ENCODE data around the gene GTF3C4. TPM values are rescaled to one million over a fixed set of nuclear protein-coding genes. Genes with fewer than 3 reads are reported as not detected.
"Not testable (repeated sequence)": the region's sequence is repeated elsewhere in the genome, so short reads cannot be mapped to it uniquely, and the experiment has no call there.

The GTF3C4 gene
- total RNA-seq, 1 donor from 2014 or later: 19.6 TPM

DNA sequence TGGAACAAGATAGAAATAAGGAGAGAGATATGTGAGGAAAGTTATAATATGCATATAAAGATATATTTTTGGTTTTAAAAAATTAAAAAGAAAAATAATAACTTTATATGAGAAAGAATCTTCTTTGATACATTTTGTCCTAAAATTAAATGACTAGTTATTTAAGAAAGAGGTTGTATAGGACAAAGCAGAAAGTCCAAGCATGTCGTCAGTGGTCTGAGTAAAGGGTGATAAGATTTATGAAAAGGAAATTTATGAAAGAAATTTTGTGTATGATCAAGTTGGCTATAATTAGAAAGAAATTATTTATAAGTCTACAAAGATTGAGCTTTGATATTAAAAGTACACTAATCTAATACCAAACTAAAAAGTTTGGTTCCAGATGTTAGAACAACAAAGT is 32.0 kb downstream of the GTF3C4 start:
- H3K27me3 Mint-ChIP-seq (ENCODE audit: unreplicated experiment): peaks cover 2% of the 10 kb centered on the region
- no peak for TF ChIP-seq CTCF (IDR thresholded peaks at IDR 0.05; ENCODE audit: partially characterized antibody, unreplicated experiment)
- H3K9me3 Mint-ChIP-seq (ENCODE audit: unreplicated experiment): peaks cover 3% of the 10 kb centered on the region
- H3K4me3 Mint-ChIP-seq (ENCODE audit: unreplicated experiment): no peak overlapping the region
- H3K36me3 Mint-ChIP-seq (ENCODE audit: unreplicated experiment): peaks cover 14% of the 10 kb centered on the region
- DNase-seq: no peak
- H3K27ac Mint-ChIP-seq (ENCODE audit: unreplicated experiment): no peak overlapping the region
- H3K4me1 Mint-ChIP-seq (ENCODE audit: low read depth, unreplicated experiment): no peaks in the 10 kb centered on the region

GRCh38 chr9:132703336-132703735 is 33.1 kb downstream of the GTF3C4 start:
- peaks cover 3% of the 10 kb centered on the region for H3K9me3 Mint-ChIP-seq (ENCODE audit: unreplicated experiment)
- no peak overlapping the region for H3K27ac Mint-ChIP-seq (ENCODE audit: unreplicated experiment)
- no peak for DNase-seq
- peaks cover 8% of the 10 kb centered on the region for H3K36me3 Mint-ChIP-seq (ENCODE audit: unreplicated experiment)
- H3K27me3 Mint-ChIP-seq (ENCODE audit: unreplicated experiment): peaks cover 2% of the 10 kb centered on the region
- H3K4me3 Mint-ChIP-seq (ENCODE audit: unreplicated experiment): no peak overlapping the region
- no peaks in the 10 kb centered on the region for H3K4me1 Mint-ChIP-seq (ENCODE audit: low read depth, unreplicated experiment)
- TF ChIP-seq CTCF (IDR thresholded peaks at IDR 0.05; ENCODE audit: partially characterized antibody, unreplicated experiment): no peak

- Mint-ChIP-seq H3K36me3 (ENCODE audit: unreplicated experiment) (peaks cover 2% of the 10 kb centered on the region), H3K9me3 (ENCODE audit: unreplicated experiment) (no peaks in the 10 kb centered on the region), H3K27ac (ENCODE audit: unreplicated experiment) (no peak overlapping the region), H3K4me3 (ENCODE audit: unreplicated experiment) (no peak overlapping the region), H3K4me1 (ENCODE audit: low read depth, unreplicated experiment) (no peaks in the 10 kb centered on the region), H3K27me3 (ENCODE audit: unreplicated experiment) (peaks cover 2% of the 10 kb centered on the region)
- TF ChIP-seq CTCF (IDR thresholded peaks at IDR 0.05; ENCODE audit: partially characterized antibody, unreplicated experiment): no peak
- no peak for DNase-seq
These were observed 38.0 kb downstream of the GTF3C4 start for GRCh38 chr9:132708239-132708638.

DNA sequence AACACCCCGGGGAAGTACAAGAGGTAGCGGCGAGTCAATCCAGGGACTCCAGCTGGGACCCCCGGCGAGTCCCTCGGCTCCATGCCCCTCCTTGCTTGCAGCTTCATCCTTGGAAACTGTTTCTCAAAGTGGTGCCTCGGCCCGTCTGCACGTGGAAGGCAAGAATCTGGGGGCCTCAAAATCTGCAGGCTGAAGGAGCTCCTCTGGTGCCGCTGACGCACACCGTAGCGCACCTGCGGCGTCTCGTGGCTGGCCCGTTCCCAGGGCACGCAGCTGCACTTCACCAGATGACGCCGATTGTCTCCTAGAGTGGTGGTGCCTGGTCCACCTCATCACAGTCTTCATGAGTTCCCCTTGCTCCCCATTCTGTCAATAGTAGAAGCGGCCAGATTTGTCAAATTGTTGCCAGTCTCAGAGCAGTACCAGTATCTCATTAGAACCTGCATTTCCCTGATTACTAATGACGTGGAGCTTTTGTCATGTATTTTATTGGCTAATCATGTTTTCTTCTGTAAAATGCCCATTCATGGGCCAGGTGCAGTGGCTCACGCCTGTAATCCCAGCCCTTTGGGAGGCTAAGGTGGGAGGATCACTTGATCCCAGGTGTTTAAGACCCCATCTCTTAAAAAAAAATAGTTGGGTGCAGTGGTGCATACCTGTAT is 38.6 kb downstream of the GTF3C4 start:
- Mint-ChIP-seq H3K4me3 (ENCODE audit: unreplicated experiment) (no peak overlapping the region), H3K9me3 (ENCODE audit: unreplicated experiment) (no peaks in the 10 kb centered on the region), H3K36me3 (ENCODE audit: unreplicated experiment) (no peaks in the 10 kb centered on the region), H3K27me3 (ENCODE audit: unreplicated experiment) (peaks cover 2% of the 10 kb centered on the region), H3K4me1 (ENCODE audit: low read depth, unreplicated experiment) (no peaks in the 10 kb centered on the region), H3K27ac (ENCODE audit: unreplicated experiment) (no peak overlapping the region)
- no peak for DNase-seq
- no peak for TF ChIP-seq CTCF (IDR thresholded peaks at IDR 0.05; ENCODE audit: partially characterized antibody, unreplicated experiment)

DNA sequence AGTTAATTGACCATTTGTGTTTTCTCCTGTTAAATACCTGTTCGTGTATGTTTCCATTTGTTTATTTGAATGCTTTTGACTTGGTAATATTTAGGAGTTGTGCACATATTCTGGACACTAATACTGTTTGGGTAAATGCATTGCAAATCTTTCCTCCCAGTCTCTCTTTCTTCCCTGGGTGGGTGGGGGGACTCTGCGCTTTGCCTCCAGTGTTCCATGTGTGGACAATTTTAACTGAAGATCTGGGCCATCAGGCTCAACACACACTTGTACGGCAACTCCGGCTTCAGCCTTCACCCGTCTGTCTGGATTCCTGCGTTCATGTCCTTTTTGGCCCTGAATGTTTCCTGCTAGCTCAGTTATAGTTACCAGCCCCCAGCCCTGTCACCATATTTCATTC is 40.1 kb downstream of the GTF3C4 start:
- Mint-ChIP-seq H3K4me1 (ENCODE audit: low read depth, unreplicated experiment) (no peaks in the 10 kb centered on the region), H3K27ac (ENCODE audit: unreplicated experiment) (no peak overlapping the region), H3K27me3 (ENCODE audit: unreplicated experiment) (peaks cover 2% of the 10 kb centered on the region), H3K9me3 (ENCODE audit: unreplicated experiment) (no peaks in the 10 kb centered on the region), H3K36me3 (ENCODE audit: unreplicated experiment) (no peaks in the 10 kb centered on the region), H3K4me3 (ENCODE audit: unreplicated experiment) (no peak overlapping the region)
- DNase-seq: no peak
- no peak for TF ChIP-seq CTCF (IDR thresholded peaks at IDR 0.05; ENCODE audit: partially characterized antibody, unreplicated experiment)

DNA sequence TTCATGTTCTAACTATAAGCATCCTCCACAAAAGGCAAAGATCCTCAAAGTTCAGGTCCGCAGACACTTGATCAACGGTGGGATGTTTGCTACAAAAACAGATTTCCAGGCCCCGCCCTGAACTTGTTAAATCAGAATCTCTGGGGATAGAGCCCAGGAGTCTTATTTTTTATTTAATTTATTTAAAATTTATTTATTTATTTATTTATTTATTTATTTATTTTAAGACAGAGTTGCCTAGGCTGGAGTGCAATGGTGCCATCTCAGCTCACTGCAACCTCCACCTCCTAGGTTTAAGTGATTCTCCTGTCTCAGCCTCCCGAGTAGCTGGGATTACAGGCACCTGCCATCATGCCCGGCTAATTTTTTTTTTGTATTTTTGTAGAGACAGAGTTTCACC is 40.9 kb downstream of the GTF3C4 start:
- not testable (repeated sequence) for H3K36me3 Mint-ChIP-seq (ENCODE audit: unreplicated experiment); H3K27ac Mint-ChIP-seq (ENCODE audit: unreplicated experiment); H3K4me3 Mint-ChIP-seq (ENCODE audit: unreplicated experiment); H3K27me3 Mint-ChIP-seq (ENCODE audit: unreplicated experiment); H3K9me3 Mint-ChIP-seq (ENCODE audit: unreplicated experiment); H3K4me1 Mint-ChIP-seq (ENCODE audit: low read depth, unreplicated experiment); DNase-seq

Measured in glutamatergic neuron (in vitro differentiated cells).